ENCODE data around the gene RAD9B. TPM values are rescaled to one million over a fixed set of nuclear protein-coding genes. Genes with fewer than 3 reads are reported as not detected.
"Not testable (repeated sequence)": the region's sequence is repeated elsewhere in the genome, so short reads cannot be mapped to it uniquely, and the experiment has no call there.

RAD9B gene
- total and polyA plus RNA-seq, 10 of the 15 experiments (the other 5 are each of a cell fraction or from before 2014, with no cell fraction given), result 0.54 to 2.0 (median 1.3) TPM

DNA sequence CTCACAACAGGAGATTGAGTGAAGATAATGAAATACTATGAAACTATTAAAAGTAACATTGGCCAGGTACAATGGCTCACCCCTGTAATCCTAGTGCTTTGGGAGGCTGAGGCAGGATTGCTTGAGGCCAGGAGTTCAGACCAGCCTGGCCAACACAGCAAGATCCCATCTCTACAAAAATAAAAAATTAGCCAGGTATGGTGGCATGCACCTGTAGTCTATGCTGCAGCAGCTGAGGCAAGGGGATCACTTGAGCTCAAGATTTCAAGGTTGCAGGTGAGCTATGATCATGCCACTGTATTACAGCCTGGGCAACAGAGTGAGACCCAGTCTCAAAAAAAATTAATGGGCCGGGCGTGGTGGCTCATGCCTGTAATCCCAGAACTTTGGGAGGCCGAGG lies 14.9 kb downstream of the RAD9B start:
- H4K20me1 ChIP-seq (ENCODE audit: control insufficient read depth, insufficient read depth), result no peaks in the 10 kb centered on the region
- no peak overlapping the region for H3K4me2 ChIP-seq (ENCODE audit: control insufficient read depth, insufficient read depth)
- no peaks in the 10 kb centered on the region for H3K9me3 ChIP-seq (replicated peaks; ENCODE audit: control insufficient read depth, insufficient read depth, low read length)
- FAIRE-seq, result no peak
- ChIA-PET RAD21 (ENCODE audit: unreplicated experiment) (interaction anchor here (2.1 to 5.5 kb wide), 2 partner anchors 27 to 83 kb away, joined by 7 to 153 read pairs; no protein-coding TSS in a partner anchor), POLR2A (no interaction called here), CTCF (interaction anchor here (21.1 kb wide), 1 partner anchor 81 kb away, joined by 462 read pairs; no protein-coding TSS in a partner anchor), SMC1A (ENCODE audit: uncharacterized antibody, unreplicated experiment) (interaction anchor here (11.7 to 26.9 kb wide), 2 partner anchors 14 to 82 kb away, joined by 162 to 492 read pairs; no protein-coding TSS in a partner anchor)
- no peaks in the 10 kb centered on the region for H3K27me3 ChIP-seq (replicated peaks in 1 of 2; ENCODE audit: control insufficient read depth in 2 of 2, insufficient read depth in 2 of 2, low read length in 1 of 2)
- H3K79me2 ChIP-seq (ENCODE audit: control insufficient read depth, insufficient read depth, low read length), result no peaks in the 10 kb centered on the region
- in situ Hi-C loops (cut with MboI) (no loop called here), intact Hi-C loops (cut with micrococcal nuclease; ENCODE audit: unreplicated experiment) (no loop called here)
- 81% methylated on average over 3 of the region's 3 CpGs for WGBS (ENCODE audit: insufficient coverage, insufficient replicate concordance, low lambda C conversion rate, missing lambda C conversion rate)
- no TSS peak for BruUV-seq (replicated peaks)
- no peak overlapping the region for H3K4me3 ChIP-seq
- H3K27ac ChIP-seq (ENCODE audit: control insufficient read depth, insufficient read depth), result no peak overlapping the region
- TF ChIP-seq ZBED1 (IDR thresholded peaks at IDR 0.05; ENCODE audit: borderline replicate concordance) (no peak), SREBF2 (IDR thresholded peaks at IDR 0.05; ENCODE audit: low read length) (no peak), CBX3 (IDR thresholded peaks at IDR 0.05; ENCODE audit: borderline replicate concordance, low read depth) (no peak)
- H3K4me1 ChIP-seq (ENCODE audit: control insufficient read depth, insufficient read depth, low read length), result no peaks in the 10 kb centered on the region
- no peak for ATAC-seq
- H3K36me3 ChIP-seq (ENCODE audit: control insufficient read depth in 2 of 2, insufficient read depth in 2 of 2, low read length in 1 of 2), result no peaks in the 10 kb centered on the region
- no peak for DNase-seq (ENCODE audit: low read depth, low spot score)
- no peak overlapping the region for H3K9ac ChIP-seq (ENCODE audit: control insufficient read depth, insufficient read depth, low read length)
- H2AFZ ChIP-seq (ENCODE audit: control insufficient read depth, low read depth, low read length), result no peak overlapping the region

DNA sequence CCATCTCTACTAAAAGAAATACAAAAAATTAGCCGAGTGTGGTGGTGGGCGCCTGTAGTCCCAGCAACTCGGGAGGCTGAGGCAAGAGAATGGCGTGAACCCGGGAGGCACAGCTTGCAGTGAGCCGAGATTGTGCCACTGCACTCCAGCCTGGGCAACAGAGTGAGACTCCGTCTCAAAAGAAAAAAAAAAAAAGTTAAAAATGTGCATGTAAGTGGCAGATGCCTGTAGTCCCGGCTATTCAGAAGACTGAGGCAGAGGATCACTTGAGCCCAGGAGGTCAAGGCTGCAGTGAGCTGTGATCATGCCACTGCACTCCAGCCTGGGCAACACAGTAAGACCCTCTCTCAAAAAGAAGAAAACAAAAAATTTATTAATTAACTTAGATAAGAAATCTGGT lies 15.9 kb downstream of the RAD9B start:
- intact Hi-C loops (cut with micrococcal nuclease; ENCODE audit: unreplicated experiment); H2AFZ ChIP-seq (ENCODE audit: control insufficient read depth, low read depth, low read length); H3K9ac ChIP-seq (ENCODE audit: control insufficient read depth, insufficient read depth, low read length); H4K20me1 ChIP-seq (ENCODE audit: control insufficient read depth, insufficient read depth); BruUV-seq (replicated peaks); H3K9me3 ChIP-seq (replicated peaks; ENCODE audit: control insufficient read depth, insufficient read depth, low read length); H3K27ac ChIP-seq (ENCODE audit: control insufficient read depth, insufficient read depth); H3K4me3 ChIP-seq; DNase-seq (ENCODE audit: low read depth, low spot score); H3K27me3 ChIP-seq (replicated peaks in 1 of 2; ENCODE audit: control insufficient read depth in 2 of 2, insufficient read depth in 2 of 2, low read length in 1 of 2); ATAC-seq; in situ Hi-C loops (cut with MboI); H3K36me3 ChIP-seq (ENCODE audit: control insufficient read depth in 2 of 2, insufficient read depth in 2 of 2, low read length in 1 of 2); H3K79me2 ChIP-seq (ENCODE audit: control insufficient read depth, insufficient read depth, low read length); H3K4me1 ChIP-seq (ENCODE audit: control insufficient read depth, insufficient read depth, low read length); H3K4me2 ChIP-seq (ENCODE audit: control insufficient read depth, insufficient read depth); FAIRE-seq: not testable (repeated sequence)
- RAD21 ChIA-PET (ENCODE audit: unreplicated experiment), result interaction anchor here (1.4 kb wide), 1 partner anchor 16 kb away, joined by 5 read pairs; no protein-coding TSS in a partner anchor
- WGBS (ENCODE audit: insufficient coverage, insufficient replicate concordance, low lambda C conversion rate, missing lambda C conversion rate), result 98% methylated on average over 7 of the region's 8 CpGs
- CTCF ChIA-PET, result interaction anchor here (1.4 to 21.1 kb wide), 3 partner anchors 10 to 80 kb away, joined by 4 to 462 read pairs (median 6); no protein-coding TSS in a partner anchor
- POLR2A ChIA-PET, result interaction anchor here (0.7 kb wide), 1 partner anchor 31 kb away, joined by 3 read pairs; no protein-coding TSS in a partner anchor
- SMC1A ChIA-PET (ENCODE audit: uncharacterized antibody, unreplicated experiment), result interaction anchor here (0.6 to 26.9 kb wide), 5 partner anchors 13 to 81 kb away, joined by 3 to 492 read pairs (median 5); no protein-coding TSS in a partner anchor

DNA sequence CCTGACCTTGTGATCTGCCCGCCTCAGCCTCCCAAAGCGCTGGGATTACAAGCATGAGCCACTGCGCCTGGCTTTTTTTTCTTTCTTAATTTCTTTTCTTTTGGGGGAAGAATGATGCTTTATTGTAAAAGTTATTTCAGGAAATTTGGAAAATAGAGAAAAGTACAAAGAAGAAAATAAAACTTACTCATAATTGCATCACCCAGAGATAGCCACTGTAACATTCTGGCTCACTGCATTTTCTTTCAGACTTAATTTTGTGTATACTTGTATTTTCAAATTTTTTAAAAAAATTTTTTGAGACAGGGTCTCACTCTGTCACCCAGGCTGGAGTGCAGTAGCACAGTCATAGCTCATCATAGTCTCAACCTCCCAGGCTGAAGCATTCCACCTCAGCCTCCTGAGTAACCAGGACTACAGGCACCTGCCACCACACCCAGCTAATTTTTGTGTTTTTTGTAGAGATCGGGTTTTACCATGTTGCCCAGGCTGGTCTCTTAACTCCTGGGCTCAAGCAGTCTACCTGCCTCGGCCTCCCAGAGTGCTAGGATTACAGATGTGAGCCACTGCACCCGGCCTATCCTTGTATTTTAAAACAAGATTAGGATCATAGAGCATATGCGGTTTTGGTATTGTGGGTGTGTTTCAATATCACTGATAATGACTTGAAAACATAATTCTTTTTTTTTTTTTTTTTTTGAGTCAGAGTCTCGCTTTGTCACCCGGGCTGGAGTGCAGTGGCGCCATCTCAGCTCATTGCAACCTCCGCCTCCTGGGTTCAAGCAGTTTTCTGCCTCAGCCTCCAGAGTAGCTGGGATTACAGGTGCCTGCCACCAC lies 19.0 kb downstream of the RAD9B start:
- in situ Hi-C loops (cut with MboI); H3K79me2 ChIP-seq (ENCODE audit: control insufficient read depth, insufficient read depth, low read length); H3K4me3 ChIP-seq; H3K9ac ChIP-seq (ENCODE audit: control insufficient read depth, insufficient read depth, low read length); H3K27ac ChIP-seq (ENCODE audit: control insufficient read depth, insufficient read depth); H3K4me2 ChIP-seq (ENCODE audit: control insufficient read depth, insufficient read depth); H2AFZ ChIP-seq (ENCODE audit: control insufficient read depth, low read depth, low read length); H3K27me3 ChIP-seq (replicated peaks in 1 of 2; ENCODE audit: control insufficient read depth in 2 of 2, insufficient read depth in 2 of 2, low read length in 1 of 2); H4K20me1 ChIP-seq (ENCODE audit: control insufficient read depth, insufficient read depth); H3K4me1 ChIP-seq (ENCODE audit: control insufficient read depth, insufficient read depth, low read length); H3K36me3 ChIP-seq (ENCODE audit: control insufficient read depth in 2 of 2, insufficient read depth in 2 of 2, low read length in 1 of 2); DNase-seq (ENCODE audit: low read depth, low spot score); FAIRE-seq; BruUV-seq (replicated peaks); intact Hi-C loops (cut with micrococcal nuclease; ENCODE audit: unreplicated experiment); H3K9me3 ChIP-seq (replicated peaks; ENCODE audit: control insufficient read depth, insufficient read depth, low read length); ATAC-seq: not testable (repeated sequence)
- POLR2A ChIA-PET, result interaction anchor here (0.6 kb wide), 4 partner anchors 20 to 370 kb away, joined by 3 to 6 read pairs (median 5); no protein-coding TSS in a partner anchor
- WGBS (ENCODE audit: insufficient coverage, insufficient replicate concordance, low lambda C conversion rate, missing lambda C conversion rate), result 88% methylated on average over 11 of the region's 11 CpGs
- SMC1A ChIA-PET (ENCODE audit: uncharacterized antibody, unreplicated experiment), result interaction anchor here (11.7 to 26.9 kb wide), 2 partner anchors 10 to 78 kb away, joined by 162 to 492 read pairs; no protein-coding TSS in a partner anchor
- CTCF ChIA-PET, result interaction anchor here (1.3 kb wide), 1 partner anchor 81 kb away, joined by 3 read pairs; no protein-coding TSS in a partner anchor
- RAD21 ChIA-PET (ENCODE audit: unreplicated experiment), result interaction anchor here (1.3 to 2.8 kb wide), 2 partner anchors 8 to 79 kb away, joined by 4 to 10 read pairs; no protein-coding TSS in a partner anchor
